ENCODE results near the gene ZNF358.

DNA sequence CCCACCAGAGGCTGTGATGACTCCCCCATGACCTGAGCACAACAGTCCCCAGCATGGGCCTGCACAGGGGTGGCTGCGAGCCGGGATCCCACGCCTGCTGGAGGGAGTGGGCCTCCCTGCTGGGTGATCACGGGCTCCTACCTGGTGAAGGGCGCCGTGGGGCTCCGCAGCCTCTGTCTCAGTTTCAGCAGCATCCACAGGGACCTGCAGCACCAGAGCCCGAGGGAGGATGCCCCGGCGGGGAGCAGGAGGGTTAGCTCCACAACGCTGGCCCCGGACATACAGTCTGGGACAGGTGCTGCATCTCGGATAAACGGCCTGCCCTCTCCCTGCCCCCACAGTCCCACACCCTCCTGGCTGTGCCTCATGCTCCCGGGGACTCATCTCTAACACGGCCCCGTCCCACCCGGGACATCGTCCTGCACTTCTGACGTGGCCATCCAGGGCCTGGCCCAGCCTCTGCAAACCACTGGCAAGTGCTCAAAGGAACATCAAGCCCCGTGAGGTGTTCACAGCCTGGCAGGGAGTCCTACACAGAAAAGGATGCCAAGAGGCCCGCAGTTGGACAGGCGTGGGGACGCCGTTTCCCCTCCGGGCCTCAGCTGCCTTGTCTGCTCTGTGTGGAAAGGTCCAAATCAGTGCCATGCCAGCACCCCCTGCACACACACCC is 37.6 kb upstream of the ZNF358 start:
- TF ChIP-seq, protein P1, sequence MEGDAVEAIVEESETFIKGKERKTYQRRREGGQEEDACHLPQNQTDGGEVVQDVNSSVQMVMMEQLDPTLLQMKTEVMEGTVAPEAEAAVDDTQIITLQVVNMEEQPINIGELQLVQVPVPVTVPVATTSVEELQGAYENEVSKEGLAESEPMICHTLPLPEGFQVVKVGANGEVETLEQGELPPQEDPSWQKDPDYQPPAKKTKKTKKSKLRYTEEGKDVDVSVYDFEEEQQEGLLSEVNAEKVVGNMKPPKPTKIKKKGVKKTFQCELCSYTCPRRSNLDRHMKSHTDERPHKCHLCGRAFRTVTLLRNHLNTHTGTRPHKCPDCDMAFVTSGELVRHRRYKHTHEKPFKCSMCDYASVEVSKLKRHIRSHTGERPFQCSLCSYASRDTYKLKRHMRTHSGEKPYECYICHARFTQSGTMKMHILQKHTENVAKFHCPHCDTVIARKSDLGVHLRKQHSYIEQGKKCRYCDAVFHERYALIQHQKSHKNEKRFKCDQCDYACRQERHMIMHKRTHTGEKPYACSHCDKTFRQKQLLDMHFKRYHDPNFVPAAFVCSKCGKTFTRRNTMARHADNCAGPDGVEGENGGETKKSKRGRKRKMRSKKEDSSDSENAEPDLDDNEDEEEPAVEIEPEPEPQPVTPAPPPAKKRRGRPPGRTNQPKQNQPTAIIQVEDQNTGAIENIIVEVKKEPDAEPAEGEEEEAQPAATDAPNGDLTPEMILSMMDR (IDR thresholded peaks at IDR 0.05 in 4 of 5, conservative IDR thresholded peaks at IDR 0.05 in 1 of 5): no peak
- TF ChIP-seq POLR2A (IDR thresholded peaks at IDR 0.05): no peak
